GM19397 (cell line): Measurements from ENCODE around the gene KISS1.

Experiments
- ATAC-seq: cut with Tn5 transposase; IDR thresholded peaks from one replicate; pipeline ENCODE4 v1.9.1; 2021; ENCODE audit warnings: mild to moderate bottlenecking, moderate library complexity; ENCODE audit not compliant: unreplicated experiment

The KISS1 gene

GRCh38 chr1:204141131-204141530 lies 55.2 kb downstream of the KISS1 start:
- no peak for ATAC-seq
